ENCODE measurements around the gene LRRC39.
"Not testable (repeated sequence)": the region's sequence is repeated elsewhere in the genome, so short reads cannot be mapped to it uniquely, and the experiment has no call there.

Gene LRRC39

DNA sequence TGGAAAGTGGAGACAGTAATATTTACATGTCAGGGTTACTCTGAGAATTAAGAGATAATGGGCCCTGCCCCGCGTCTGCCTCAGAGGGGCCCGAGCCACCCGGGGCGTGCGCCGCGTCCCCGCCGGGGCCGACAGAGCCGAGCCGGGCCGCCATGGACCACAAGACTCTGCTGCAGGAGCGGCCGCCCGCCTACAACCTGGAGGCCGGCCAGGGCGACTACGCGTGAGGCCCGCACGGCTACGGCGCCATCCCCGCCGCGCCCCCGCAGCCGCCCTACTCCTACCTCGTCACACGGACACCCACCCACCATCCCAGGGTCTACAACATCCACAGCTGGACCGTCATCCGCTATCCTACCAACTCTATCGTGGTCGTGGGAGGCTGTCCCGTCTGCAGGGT is 35.1 kb upstream of the LRRC39 start:
- H3K79me2 ChIP-seq (ENCODE audit: control insufficient read depth, insufficient read depth, low read length), result no peaks in the 10 kb centered on the region
- H3K4me2 ChIP-seq (ENCODE audit: low read length), result no peak overlapping the region
- no peak overlapping the region for H3K4me3 ChIP-seq (ENCODE audit: low read length)
- no peak overlapping the region for H3K27ac ChIP-seq (ENCODE audit: low read depth, low read length)
- H3K79me1 ChIP-seq (ENCODE audit: low read length), result no peaks in the 10 kb centered on the region
- no peak overlapping the region for H4K8ac ChIP-seq (ENCODE audit: low read depth, low read length)
- no peaks in the 10 kb centered on the region for H3K4me1 ChIP-seq (ENCODE audit: control insufficient read depth, low read depth, low read length)
- no peak overlapping the region for H3K23ac ChIP-seq (ENCODE audit: low read length)
- no peak overlapping the region for H2AK5ac ChIP-seq (ENCODE audit: low read length)
- H3K36me3 ChIP-seq (ENCODE audit: control insufficient read depth, insufficient read depth, low read length), result no peaks in the 10 kb centered on the region
- WGBS (ENCODE audit: extremely low coverage, insufficient coverage, low lambda C conversion rate), result no CpG with 5 or more reads among the region's 37 CpGs
- no peak overlapping the region for H3K9ac ChIP-seq (ENCODE audit: low read length)
- H2BK5ac ChIP-seq (ENCODE audit: low read length), result no peak overlapping the region
- no peak overlapping the region for H3K56ac ChIP-seq (ENCODE audit: low read length)
- no peak overlapping the region for H3K18ac ChIP-seq (ENCODE audit: low read length)
- H3K4ac ChIP-seq (ENCODE audit: low read depth, low read length), result no peak overlapping the region
- no peak overlapping the region for H2BK120ac ChIP-seq (ENCODE audit: low read depth, low read length)
- DNase-seq, result no peak
- H4K5ac ChIP-seq (ENCODE audit: low read length), result no peak overlapping the region
- no peak overlapping the region for H2BK15ac ChIP-seq (replicated peaks; ENCODE audit: low read depth)
- H3K27me3 ChIP-seq (ENCODE audit: insufficient read depth, low read length, poor library complexity), result no peaks in the 10 kb centered on the region

DNA sequence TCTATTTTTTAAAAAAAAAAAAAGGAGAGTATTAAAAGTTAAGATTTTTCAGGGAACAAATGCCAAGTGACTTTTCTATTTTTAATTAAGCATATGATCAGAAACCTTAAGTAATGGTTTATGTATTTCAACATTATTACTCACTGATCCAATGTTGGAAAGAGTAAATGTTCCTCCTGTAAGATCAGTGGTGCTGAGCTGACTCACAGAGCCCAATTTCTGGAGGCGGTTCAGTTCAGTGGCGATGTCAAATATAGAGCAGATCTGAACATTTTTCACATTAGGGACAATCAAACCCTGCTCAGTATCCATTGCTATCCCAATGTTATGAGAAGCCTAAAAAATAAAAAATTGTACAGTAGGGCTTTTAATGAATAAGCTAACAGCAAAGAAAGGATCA is 28.2 kb upstream of the LRRC39 start:
- no peak for DNase-seq
- H3K23ac ChIP-seq (ENCODE audit: low read length), result no peak overlapping the region
- H4K5ac ChIP-seq (ENCODE audit: low read length), result no peak overlapping the region
- H2AK5ac ChIP-seq (ENCODE audit: low read length), result no peak overlapping the region
- H3K4me1 ChIP-seq (ENCODE audit: control insufficient read depth, low read depth, low read length), result no peaks in the 10 kb centered on the region
- H2BK15ac ChIP-seq (replicated peaks; ENCODE audit: low read depth), result no peak overlapping the region
- H3K56ac ChIP-seq (ENCODE audit: low read length), result no peak overlapping the region
- H3K4me3 ChIP-seq (ENCODE audit: low read length), result no peak overlapping the region
- no CpG with 5 or more reads among the region's 2 CpGs for WGBS (ENCODE audit: extremely low coverage, insufficient coverage, low lambda C conversion rate)
- no peak overlapping the region for H3K18ac ChIP-seq (ENCODE audit: low read length)
- no peak overlapping the region for H3K4ac ChIP-seq (ENCODE audit: low read depth, low read length)
- no peak overlapping the region for H3K9ac ChIP-seq (ENCODE audit: low read length)
- H3K27me3 ChIP-seq (ENCODE audit: insufficient read depth, low read length, poor library complexity), result no peaks in the 10 kb centered on the region
- H2BK120ac ChIP-seq (ENCODE audit: low read depth, low read length), result no peak overlapping the region
- no peak overlapping the region for H2BK5ac ChIP-seq (ENCODE audit: low read length)
- no peak overlapping the region for H3K27ac ChIP-seq (ENCODE audit: low read depth, low read length)
- no peaks in the 10 kb centered on the region for H3K36me3 ChIP-seq (ENCODE audit: control insufficient read depth, insufficient read depth, low read length)
- H3K79me1 ChIP-seq (ENCODE audit: low read length), result no peaks in the 10 kb centered on the region
- H4K8ac ChIP-seq (ENCODE audit: low read depth, low read length), result no peak overlapping the region
- H3K4me2 ChIP-seq (ENCODE audit: low read length), result no peak overlapping the region
- no peaks in the 10 kb centered on the region for H3K79me2 ChIP-seq (ENCODE audit: control insufficient read depth, insufficient read depth, low read length)

DNA sequence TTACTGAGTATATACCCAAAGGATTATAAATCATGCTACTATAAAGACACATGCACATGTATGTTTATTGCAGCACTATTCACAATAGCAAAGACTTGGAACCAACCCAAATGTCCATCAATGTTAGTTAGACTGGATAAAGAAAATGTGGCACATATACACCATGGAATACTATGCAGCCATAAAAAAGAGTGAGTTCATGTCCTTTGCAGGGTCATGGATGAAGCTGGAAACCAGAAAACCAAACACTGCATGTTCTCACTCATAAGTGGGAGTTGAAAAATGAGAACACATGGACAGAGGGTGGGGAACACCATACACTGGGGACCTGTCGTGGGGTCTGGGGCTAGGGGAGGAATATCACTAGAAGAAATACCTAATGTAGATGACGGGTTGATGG is 27.5 kb upstream of the LRRC39 start:
- H3K36me3 ChIP-seq (ENCODE audit: control insufficient read depth, insufficient read depth, low read length), result not testable (repeated sequence)
- no CpG with 5 or more reads among the region's 2 CpGs for WGBS (ENCODE audit: extremely low coverage, insufficient coverage, low lambda C conversion rate)

DNA sequence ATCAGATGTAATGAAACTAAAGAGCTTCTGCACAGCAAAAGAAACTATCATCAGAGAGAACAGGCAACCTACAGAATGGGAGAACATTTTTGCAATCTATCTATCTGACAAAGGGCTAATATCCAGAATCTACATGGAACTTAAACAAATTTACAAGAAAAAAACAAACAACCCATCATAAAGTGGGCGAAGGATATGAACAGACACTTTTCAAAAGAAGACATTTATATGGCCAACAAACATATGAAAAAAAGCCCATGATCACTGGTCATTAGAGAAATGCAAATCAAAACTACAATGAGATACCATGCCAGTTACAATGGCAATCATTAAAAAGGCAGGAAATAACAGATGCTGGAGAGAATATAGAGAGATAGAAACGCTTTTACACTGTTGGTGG is 27.0 kb upstream of the LRRC39 start:
- H3K79me1 ChIP-seq (ENCODE audit: low read length); H4K8ac ChIP-seq (ENCODE audit: low read depth, low read length); H3K27ac ChIP-seq (ENCODE audit: low read depth, low read length); H4K5ac ChIP-seq (ENCODE audit: low read length); H3K4me3 ChIP-seq (ENCODE audit: low read length); H2BK15ac ChIP-seq (replicated peaks; ENCODE audit: low read depth); H3K27me3 ChIP-seq (ENCODE audit: insufficient read depth, low read length, poor library complexity); H3K36me3 ChIP-seq (ENCODE audit: control insufficient read depth, insufficient read depth, low read length); H3K4ac ChIP-seq (ENCODE audit: low read depth, low read length); H2BK5ac ChIP-seq (ENCODE audit: low read length); H3K4me1 ChIP-seq (ENCODE audit: control insufficient read depth, low read depth, low read length); H3K23ac ChIP-seq (ENCODE audit: low read length); H3K4me2 ChIP-seq (ENCODE audit: low read length); H3K79me2 ChIP-seq (ENCODE audit: control insufficient read depth, insufficient read depth, low read length); H2AK5ac ChIP-seq (ENCODE audit: low read length); H3K9ac ChIP-seq (ENCODE audit: low read length); DNase-seq; H3K56ac ChIP-seq (ENCODE audit: low read length); H3K18ac ChIP-seq (ENCODE audit: low read length); H2BK120ac ChIP-seq (ENCODE audit: low read depth, low read length): not testable (repeated sequence)
- WGBS (ENCODE audit: extremely low coverage, insufficient coverage, low lambda C conversion rate), result no CpG with 5 or more reads among the region's 2 CpGs

More for the DNA sequence above, 27.5 kb upstream of the LRRC39 start:
- not testable (repeated sequence) for H3K79me2 ChIP-seq (ENCODE audit: control insufficient read depth, insufficient read depth, low read length); H3K79me1 ChIP-seq (ENCODE audit: low read length); H4K8ac ChIP-seq (ENCODE audit: low read depth, low read length); H2BK5ac ChIP-seq (ENCODE audit: low read length); H3K9ac ChIP-seq (ENCODE audit: low read length); H3K27ac ChIP-seq (ENCODE audit: low read depth, low read length); H3K27me3 ChIP-seq (ENCODE audit: insufficient read depth, low read length, poor library complexity); H2BK120ac ChIP-seq (ENCODE audit: low read depth, low read length); H3K4me1 ChIP-seq (ENCODE audit: control insufficient read depth, low read depth, low read length); H3K4me3 ChIP-seq (ENCODE audit: low read length); H3K56ac ChIP-seq (ENCODE audit: low read length); H2AK5ac ChIP-seq (ENCODE audit: low read length); H3K23ac ChIP-seq (ENCODE audit: low read length); DNase-seq; H3K18ac ChIP-seq (ENCODE audit: low read length); H3K4me2 ChIP-seq (ENCODE audit: low read length); H4K5ac ChIP-seq (ENCODE audit: low read length); H3K4ac ChIP-seq (ENCODE audit: low read depth, low read length); H2BK15ac ChIP-seq (replicated peaks; ENCODE audit: low read depth)

DNA sequence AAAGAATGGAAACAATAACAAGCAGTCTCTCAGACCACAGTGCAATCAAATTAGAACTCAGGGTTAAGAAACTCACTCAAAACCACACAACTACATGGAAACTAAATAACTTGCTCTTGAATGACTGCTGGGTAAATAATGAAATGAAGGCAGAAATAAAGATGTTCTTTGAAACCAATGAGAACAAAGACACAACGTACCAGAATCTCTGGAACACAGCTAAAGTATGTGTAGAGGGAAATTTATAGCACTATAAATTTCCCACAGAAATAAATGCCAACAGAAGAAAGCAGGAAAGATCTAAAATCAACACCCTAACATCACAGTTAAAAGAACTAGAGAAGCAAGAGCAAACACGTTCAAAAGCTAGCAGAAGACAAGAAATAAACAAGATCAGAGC is 24.6 kb upstream of the LRRC39 start:
- WGBS (ENCODE audit: extremely low coverage, insufficient coverage, low lambda C conversion rate), result no CpG with 5 or more reads among the region's 2 CpGs

DNA sequence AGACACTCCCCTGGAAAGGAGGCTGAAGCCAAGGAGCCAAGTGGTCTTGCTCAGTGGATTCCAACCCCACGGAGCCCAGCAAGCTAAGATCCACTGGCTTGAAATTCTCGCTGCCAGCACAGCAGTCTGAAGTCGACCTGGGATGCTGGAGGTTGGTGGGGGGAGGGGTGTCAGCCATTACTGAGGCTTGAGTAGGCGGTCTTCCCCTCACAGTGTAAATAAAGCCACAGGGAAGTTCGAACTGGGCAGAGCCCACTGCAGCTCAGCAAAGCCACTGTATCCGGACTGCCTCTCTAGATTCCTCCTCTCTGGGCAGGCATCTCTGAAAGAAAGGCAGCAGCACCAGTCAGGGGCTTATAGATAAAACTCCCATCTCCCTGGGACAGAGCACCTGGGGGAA is 22.0 kb upstream of the LRRC39 start:
- not testable (repeated sequence) for H2BK120ac ChIP-seq (ENCODE audit: low read depth, low read length); H3K56ac ChIP-seq (ENCODE audit: low read length); H2BK5ac ChIP-seq (ENCODE audit: low read length); H2AK5ac ChIP-seq (ENCODE audit: low read length); H3K9ac ChIP-seq (ENCODE audit: low read length); H3K36me3 ChIP-seq (ENCODE audit: control insufficient read depth, insufficient read depth, low read length); H4K8ac ChIP-seq (ENCODE audit: low read depth, low read length); H4K5ac ChIP-seq (ENCODE audit: low read length); H3K79me2 ChIP-seq (ENCODE audit: control insufficient read depth, insufficient read depth, low read length); H3K27ac ChIP-seq (ENCODE audit: low read depth, low read length); H3K27me3 ChIP-seq (ENCODE audit: insufficient read depth, low read length, poor library complexity); H3K79me1 ChIP-seq (ENCODE audit: low read length); H3K4me2 ChIP-seq (ENCODE audit: low read length); H3K4ac ChIP-seq (ENCODE audit: low read depth, low read length); H3K18ac ChIP-seq (ENCODE audit: low read length); H3K4me1 ChIP-seq (ENCODE audit: control insufficient read depth, low read depth, low read length); H2BK15ac ChIP-seq (replicated peaks; ENCODE audit: low read depth); H3K23ac ChIP-seq (ENCODE audit: low read length); H3K4me3 ChIP-seq (ENCODE audit: low read length)
- no CpG with 5 or more reads among the region's 6 CpGs for WGBS (ENCODE audit: extremely low coverage, insufficient coverage, low lambda C conversion rate)
- DNase-seq, result peak; percentile 76

More for the DNA sequence above, 24.6 kb upstream of the LRRC39 start:
- not testable (repeated sequence) for H2BK120ac ChIP-seq (ENCODE audit: low read depth, low read length); H3K4me1 ChIP-seq (ENCODE audit: control insufficient read depth, low read depth, low read length); H2BK5ac ChIP-seq (ENCODE audit: low read length); H3K4me2 ChIP-seq (ENCODE audit: low read length); H4K8ac ChIP-seq (ENCODE audit: low read depth, low read length); H2AK5ac ChIP-seq (ENCODE audit: low read length); H2BK15ac ChIP-seq (replicated peaks; ENCODE audit: low read depth); H3K79me1 ChIP-seq (ENCODE audit: low read length); H3K56ac ChIP-seq (ENCODE audit: low read length); H3K79me2 ChIP-seq (ENCODE audit: control insufficient read depth, insufficient read depth, low read length); DNase-seq; H3K4ac ChIP-seq (ENCODE audit: low read depth, low read length); H3K23ac ChIP-seq (ENCODE audit: low read length); H3K4me3 ChIP-seq (ENCODE audit: low read length); H3K18ac ChIP-seq (ENCODE audit: low read length); H3K27ac ChIP-seq (ENCODE audit: low read depth, low read length); H4K5ac ChIP-seq (ENCODE audit: low read length); H3K9ac ChIP-seq (ENCODE audit: low read length); H3K36me3 ChIP-seq (ENCODE audit: control insufficient read depth, insufficient read depth, low read length); H3K27me3 ChIP-seq (ENCODE audit: insufficient read depth, low read length, poor library complexity)
